Suprapubic skin (tissue), 4 donors: ENCODE results near the gene CLC.

Source experiments
- CTCF ChIP-seq, 2 donors: fragments of 200-600 bp in 1 of 2; fragments of 450-650 bp in 1 of 2; sonication (generic) in 1 of 2; IDR thresholded peaks; one replicate each; pipeline ENCODE4 v1.5.1; 2016 to 2019; ENCODE audit warnings: antibody characterized with exemption in 2 of 2, mild to moderate bottlenecking in 1 of 2, moderate library complexity in 1 of 2
- EP300 ChIP-seq: sonication (generic); formaldehyde crosslinking; IDR thresholded peaks from one replicate; pipeline ENCODE4 v1.6.1; 2017; ENCODE audit warnings: antibody characterized with exemption
- POLR2A ChIP-seq, 2 donors: fragments of 450-650 bp; IDR thresholded peaks; one replicate each; pipeline ENCODE4 v1.6.1; 2017; ENCODE audit warnings: antibody characterized with exemption in 2 of 2, mild to moderate bottlenecking in 2 of 2, moderate library complexity in 2 of 2
- POLR2AphosphoS5 ChIP-seq, 3 donors: sonication (generic); formaldehyde crosslinking; IDR thresholded peaks; one replicate each; pipeline ENCODE4 v1.6.1; 2017; ENCODE audit warnings: antibody characterized with exemption in 3 of 3

GRCh38 chr19:39729594-39729993 is 8.2 kb downstream of the CLC start:
- no peak for TF ChIP-seq CTCF (IDR thresholded peaks at IDR 0.05)
- TF ChIP-seq EP300: no peak
- no peak for TF ChIP-seq POLR2A (IDR thresholded peaks at IDR 0.05)
- no peak for TF ChIP-seq POLR2AphosphoS5 (IDR thresholded peaks at IDR 0.05)
